Measurements from ENCODE around the gene TRAP1. TPM values are rescaled to one million over a fixed set of nuclear protein-coding genes. Genes with fewer than 3 reads are reported as not detected.

Gene TRAP1
- polyA plus RNA-seq, 1 donor from 2014 or later, result 73.0 TPM

GRCh38 chr16:3701531-3701930 lies 15.8 kb downstream of the TRAP1 start:
- H3K9ac ChIP-seq (ENCODE audit: low read length), result no peak overlapping the region
- no peaks in the 10 kb centered on the region for H3K9me2 ChIP-seq (ENCODE audit: insufficient read depth, low read length)
- no peak overlapping the region for H3K4me2 ChIP-seq (ENCODE audit: low read length)
- no peaks in the 10 kb centered on the region for H3K36me3 ChIP-seq (ENCODE audit: insufficient read depth, low read length)
- H3K27ac ChIP-seq (ENCODE audit: low read length), result no peak overlapping the region
- no peak overlapping the region for H3K4me3 ChIP-seq (ENCODE audit: low read length)
- H3F3A ChIP-seq (ENCODE audit: insufficient read depth, low read length, poor library complexity, severe bottlenecking), result no peaks in the 10 kb centered on the region
- H3K27me3 ChIP-seq (ENCODE audit: insufficient read depth, low read depth, low read length), result no peaks in the 10 kb centered on the region
- no peaks in the 10 kb centered on the region for H4K20me1 ChIP-seq (ENCODE audit: insufficient read depth)
- no peak for TF ChIP-seq EP300 (conservative IDR thresholded peaks at IDR 0.05; ENCODE audit: poor library complexity, severe bottlenecking)
- no peak for TF ChIP-seq CTCF (IDR thresholded peaks at IDR 0.05; ENCODE audit: poor library complexity, severe bottlenecking)
- TF ChIP-seq POLR2AphosphoS5 (IDR thresholded peaks at IDR 0.05), result no peak
- no peaks in the 10 kb centered on the region for H3K79me2 ChIP-seq (replicated peaks; ENCODE audit: insufficient read depth, low read length)
- no peak overlapping the region for H2AFZ ChIP-seq (ENCODE audit: low read depth, low read length)
- H3K9me3 ChIP-seq (ENCODE audit: low read length), result no peaks in the 10 kb centered on the region

GRCh38 chr16:3698941-3699340 lies 18.4 kb downstream of the TRAP1 start:
- H3K36me3 ChIP-seq (ENCODE audit: insufficient read depth, low read length), result no peaks in the 10 kb centered on the region
- no peaks in the 10 kb centered on the region for H3K9me2 ChIP-seq (ENCODE audit: insufficient read depth, low read length)
- no peaks in the 10 kb centered on the region for H3K9me3 ChIP-seq (ENCODE audit: low read length)
- no peaks in the 10 kb centered on the region for H3K79me2 ChIP-seq (replicated peaks; ENCODE audit: insufficient read depth, low read length)
- H2AFZ ChIP-seq (ENCODE audit: low read depth, low read length), result no peak overlapping the region
- no peak overlapping the region for H3K27ac ChIP-seq (ENCODE audit: low read length)
- no peaks in the 10 kb centered on the region for H3K27me3 ChIP-seq (ENCODE audit: insufficient read depth, low read depth, low read length)
- H3F3A ChIP-seq (ENCODE audit: insufficient read depth, low read length, poor library complexity, severe bottlenecking), result no peaks in the 10 kb centered on the region
- no peak overlapping the region for H3K4me2 ChIP-seq (ENCODE audit: low read length)
- no peak overlapping the region for H3K4me3 ChIP-seq (ENCODE audit: low read length)
- H4K20me1 ChIP-seq (ENCODE audit: insufficient read depth), result no peaks in the 10 kb centered on the region
- TF ChIP-seq CTCF (IDR thresholded peaks at IDR 0.05; ENCODE audit: poor library complexity, severe bottlenecking), result no peak
- TF ChIP-seq POLR2AphosphoS5 (IDR thresholded peaks at IDR 0.05), result no peak
- no peak for TF ChIP-seq SMC3 (conservative IDR thresholded peaks at IDR 0.05; ENCODE audit: poor library complexity)
- TF ChIP-seq EZH2 (IDR thresholded peaks at IDR 0.05; ENCODE audit: borderline replicate concordance, insufficient read depth, low read length, poor library complexity, severe bottlenecking), result no peak
- no peak for TF ChIP-seq MXI1 (conservative IDR thresholded peaks at IDR 0.05; ENCODE audit: poor library complexity, severe bottlenecking)
- no peak for TF ChIP-seq TAF1 (IDR thresholded peaks at IDR 0.05; ENCODE audit: low read depth)
- TF ChIP-seq REST (IDR thresholded peaks at IDR 0.05; ENCODE audit: borderline replicate concordance), result no peak
- TF ChIP-seq RAD21 (conservative IDR thresholded peaks at IDR 0.05), result no peak
- no peak for TF ChIP-seq EP300 (conservative IDR thresholded peaks at IDR 0.05; ENCODE audit: poor library complexity, severe bottlenecking)
- H3K9ac ChIP-seq (ENCODE audit: low read length), result no peak overlapping the region
